HG02571 (cell line): ENCODE results near the gene ALOX5.
"Not testable (repeated sequence)": the region's sequence is repeated elsewhere in the genome, so short reads cannot be mapped to it uniquely, and the experiment has no call there.

Source experiments
- ATAC-seq: cut with Tn5 transposase; IDR thresholded peaks from one replicate; pipeline ENCODE4 v1.9.1; 2021; ENCODE audit warnings: mild to moderate bottlenecking, moderate library complexity; ENCODE audit not compliant: unreplicated experiment

Gene ALOX5

DNA sequence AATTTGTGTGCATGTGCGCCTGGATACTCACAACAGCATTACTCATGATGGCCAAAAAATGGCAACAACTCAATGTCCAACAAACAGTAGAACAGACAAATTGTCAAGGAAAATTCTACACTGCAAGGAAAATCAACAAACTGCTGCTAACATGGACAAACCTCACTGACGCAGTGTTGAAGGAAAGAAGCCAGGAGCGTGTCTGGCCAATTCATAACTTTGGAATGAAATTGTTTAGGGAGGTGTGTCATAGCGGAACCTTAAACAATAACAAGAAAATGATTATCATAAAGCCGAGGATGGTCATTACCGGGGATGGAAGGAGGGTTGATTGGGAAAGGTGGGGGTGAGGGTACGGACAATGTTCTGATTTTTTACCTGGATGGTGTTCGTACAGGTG lies 29.1 kb downstream of the ALOX5 start:
- no peak for ATAC-seq

- ATAC-seq, result no peak
Measured at GRCh38 chr10:45404087-45404769, 30.2 kb downstream of the ALOX5 start.

DNA sequence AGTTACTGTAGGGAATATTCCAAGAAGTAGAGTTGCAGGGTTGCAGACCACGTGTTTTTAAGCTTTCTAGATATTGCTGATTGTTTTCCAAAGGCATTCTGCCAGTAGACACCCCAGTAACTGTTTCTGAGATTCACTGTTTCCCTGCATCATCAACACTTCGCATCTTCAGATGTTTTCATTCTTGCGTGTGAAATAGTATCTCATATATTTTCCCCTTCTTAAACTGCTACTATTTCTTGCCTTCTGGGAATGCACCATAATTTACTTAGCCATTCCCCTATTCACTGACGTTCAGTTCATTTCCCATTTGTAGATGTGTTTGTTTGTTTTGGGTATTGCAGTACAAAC lies 30.7 kb downstream of the ALOX5 start:
- no peak for ATAC-seq

- ATAC-seq, result no peak
Measured at GRCh38 chr10:45407542-45407941, 33.5 kb downstream of the ALOX5 start.

DNA sequence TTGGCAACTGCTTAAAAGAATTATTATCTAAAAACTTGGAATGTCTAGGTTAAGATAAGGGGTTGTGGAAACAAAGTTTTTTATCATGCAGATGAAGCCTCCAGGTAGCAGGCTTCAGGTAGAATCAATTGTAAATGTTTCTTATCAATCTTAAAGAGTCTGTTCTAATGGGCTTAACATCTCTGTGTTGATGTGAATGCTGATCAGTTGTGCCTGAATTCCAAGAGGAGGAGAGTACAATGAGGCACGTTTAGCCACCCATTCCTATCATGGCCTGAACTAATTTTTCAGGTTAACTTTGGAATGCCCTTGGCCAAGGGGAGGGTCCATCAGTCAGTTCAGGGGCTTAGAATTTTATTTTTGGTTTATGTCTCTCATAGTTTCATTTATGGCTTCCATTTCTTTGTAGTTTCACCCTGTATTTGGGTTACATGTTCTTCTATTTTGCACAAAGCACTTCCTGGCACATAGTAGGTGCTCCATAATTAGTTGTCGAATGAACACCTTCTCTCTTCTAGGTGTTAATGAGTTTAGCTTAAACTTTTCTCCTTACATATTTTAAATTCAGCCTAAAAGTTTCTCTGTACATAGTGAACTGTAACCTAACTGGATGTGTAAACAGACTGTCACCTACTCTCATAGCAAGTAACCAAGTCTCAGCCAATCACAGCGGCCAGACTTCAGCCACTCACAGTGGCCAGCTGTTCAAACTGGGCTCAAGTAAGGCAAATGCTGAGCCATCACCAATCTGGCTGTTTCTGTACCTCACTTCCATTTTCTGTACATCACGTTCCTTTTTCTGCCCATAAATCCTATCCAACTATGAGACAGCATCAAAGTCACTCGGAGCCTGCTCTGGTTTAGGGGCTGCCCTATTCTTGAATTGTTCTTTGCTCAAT lies 34.7 kb downstream of the ALOX5 start:
- no peak for ATAC-seq

DNA sequence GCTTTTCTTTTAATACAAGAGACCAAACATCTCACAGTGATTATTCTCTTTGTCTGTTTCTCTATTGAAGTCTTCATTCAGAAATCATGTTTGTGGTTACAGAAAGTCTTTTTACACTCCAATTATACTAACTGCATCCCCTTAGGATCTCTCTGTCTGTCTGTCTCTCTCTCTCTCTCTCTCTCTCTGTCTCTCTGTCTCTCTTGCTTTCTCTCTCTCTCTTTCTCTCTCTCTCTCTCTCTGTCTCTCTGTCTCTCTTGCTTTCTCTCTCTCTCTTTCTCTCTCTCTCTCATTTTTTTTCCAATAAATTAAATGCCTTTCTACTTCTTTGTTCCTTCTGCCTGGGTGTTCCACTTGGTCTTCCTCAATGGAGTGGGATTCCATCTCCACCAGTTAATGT lies 35.3 kb downstream of the ALOX5 start:
- not testable (repeated sequence) for ATAC-seq

DNA sequence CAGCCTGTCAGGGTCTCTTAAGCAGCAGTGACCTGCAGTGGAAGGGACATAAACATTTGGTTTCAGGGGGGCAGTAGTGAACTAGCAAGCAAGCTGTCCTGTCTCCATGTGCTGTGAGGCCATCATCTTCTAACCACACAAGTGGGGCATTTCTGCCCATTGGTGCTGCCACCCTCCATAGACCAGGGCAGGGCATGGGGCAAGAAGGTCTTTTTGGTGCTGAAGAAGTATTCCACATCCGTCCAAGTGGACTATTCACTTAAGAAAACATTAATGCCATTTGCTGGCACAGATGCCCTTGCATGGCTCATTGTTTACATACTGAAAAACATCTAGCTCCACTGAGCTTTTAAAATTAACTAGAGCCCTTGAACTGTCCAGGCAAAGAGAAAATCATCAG lies 35.8 kb downstream of the ALOX5 start:
- no peak for ATAC-seq

GRCh38 chr10:45410489-45410806 lies 36.4 kb downstream of the ALOX5 start:
- ATAC-seq, result no peak

GRCh38 chr10:45410807-45411606 lies 37.0 kb downstream of the ALOX5 start:
- no peak for ATAC-seq

GRCh38 chr10:45411607-45411940 lies 37.6 kb downstream of the ALOX5 start:
- no peak for ATAC-seq

GRCh38 chr10:45415062-45415461 lies 41.0 kb downstream of the ALOX5 start:
- ATAC-seq, result not testable (repeated sequence)

DNA sequence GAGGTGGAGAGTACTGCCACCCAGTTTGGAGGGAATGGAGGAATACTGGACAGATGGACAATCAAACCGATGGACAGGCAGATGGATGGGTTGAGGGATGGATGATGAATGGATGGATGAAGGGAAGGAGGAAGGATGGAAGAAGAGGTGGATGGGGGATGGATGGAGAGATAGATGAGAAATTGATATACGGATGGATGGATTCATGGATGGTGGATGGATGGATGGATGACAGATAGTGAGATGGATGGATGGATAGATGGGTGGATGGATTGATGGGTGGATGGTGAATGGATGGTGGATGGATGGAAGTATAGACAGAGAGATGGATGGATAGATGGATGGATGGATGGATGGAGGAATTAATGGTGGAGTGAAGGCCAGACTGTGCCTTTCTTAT lies 42.6 kb downstream of the ALOX5 start:
- ATAC-seq, result no peak

DNA sequence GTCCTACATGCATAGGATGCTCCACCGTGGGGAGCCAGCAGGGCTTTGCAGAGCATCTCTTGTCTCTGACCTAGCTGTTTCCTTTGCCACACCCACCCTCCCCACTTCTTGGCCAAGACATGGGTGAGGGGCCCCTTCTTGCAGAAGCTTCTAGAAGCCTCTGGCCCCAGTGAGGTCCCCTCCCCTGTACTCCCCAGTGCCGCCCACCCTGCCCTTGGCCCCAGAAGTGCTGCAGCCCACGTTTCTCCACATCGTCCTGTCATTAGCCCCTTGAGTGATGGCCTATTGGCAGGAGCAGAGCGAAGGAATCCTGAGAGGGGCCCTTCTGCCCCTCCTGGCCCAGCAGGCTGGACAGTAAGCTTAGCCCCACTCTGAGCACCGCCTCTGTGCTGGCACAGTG lies 43.7 kb downstream of the ALOX5 start:
- ATAC-seq, result no peak

GRCh38 chr10:45418417-45418848 lies 44.4 kb downstream of the ALOX5 start:
- no peak for ATAC-seq

DNA sequence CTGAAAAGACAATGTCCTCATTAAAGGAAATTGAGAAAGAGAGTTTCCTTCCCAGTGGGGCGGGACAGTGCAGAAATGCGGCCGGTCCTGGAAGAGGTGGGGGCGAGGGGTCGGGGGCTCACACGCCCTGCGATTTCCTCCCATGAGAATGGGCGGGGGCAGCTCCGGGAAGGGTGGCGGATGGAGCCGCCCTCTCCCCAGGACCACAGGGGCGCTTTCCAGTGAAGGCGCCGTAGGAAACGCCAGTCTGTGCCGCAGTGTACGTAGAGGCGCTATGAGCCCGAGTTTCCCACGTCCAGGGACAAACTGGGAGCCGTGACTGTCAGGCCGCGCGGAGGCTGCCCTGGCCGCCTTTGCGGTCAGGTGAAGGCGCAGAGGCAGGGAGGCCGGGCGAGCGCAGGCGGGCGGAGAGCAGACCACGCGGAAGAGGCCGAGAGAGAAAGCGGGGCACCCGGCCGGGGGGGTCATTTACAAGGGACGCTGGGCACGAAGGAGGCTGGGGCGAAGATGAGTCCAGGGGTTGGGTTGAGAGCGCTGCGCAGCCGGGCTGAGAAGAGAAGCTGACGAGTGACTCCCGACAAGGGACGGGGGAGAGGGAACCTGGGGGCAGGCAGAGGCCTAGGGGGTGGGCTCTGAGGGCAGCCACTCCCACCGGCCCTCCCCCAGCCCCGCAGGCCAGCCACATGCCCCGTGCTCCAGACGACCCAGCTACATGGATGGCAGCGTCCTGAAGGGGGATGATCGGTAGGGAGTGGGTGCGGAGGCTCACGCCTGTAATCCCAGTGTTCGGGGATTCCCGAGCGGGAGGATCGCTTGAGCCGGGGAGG lies 45.0 kb downstream of the ALOX5 start:
- peak; percentile 46 for ATAC-seq

GRCh38 chr10:45419676-45420025 lies 45.6 kb downstream of the ALOX5 start:
- ATAC-seq, result no peak

DNA sequence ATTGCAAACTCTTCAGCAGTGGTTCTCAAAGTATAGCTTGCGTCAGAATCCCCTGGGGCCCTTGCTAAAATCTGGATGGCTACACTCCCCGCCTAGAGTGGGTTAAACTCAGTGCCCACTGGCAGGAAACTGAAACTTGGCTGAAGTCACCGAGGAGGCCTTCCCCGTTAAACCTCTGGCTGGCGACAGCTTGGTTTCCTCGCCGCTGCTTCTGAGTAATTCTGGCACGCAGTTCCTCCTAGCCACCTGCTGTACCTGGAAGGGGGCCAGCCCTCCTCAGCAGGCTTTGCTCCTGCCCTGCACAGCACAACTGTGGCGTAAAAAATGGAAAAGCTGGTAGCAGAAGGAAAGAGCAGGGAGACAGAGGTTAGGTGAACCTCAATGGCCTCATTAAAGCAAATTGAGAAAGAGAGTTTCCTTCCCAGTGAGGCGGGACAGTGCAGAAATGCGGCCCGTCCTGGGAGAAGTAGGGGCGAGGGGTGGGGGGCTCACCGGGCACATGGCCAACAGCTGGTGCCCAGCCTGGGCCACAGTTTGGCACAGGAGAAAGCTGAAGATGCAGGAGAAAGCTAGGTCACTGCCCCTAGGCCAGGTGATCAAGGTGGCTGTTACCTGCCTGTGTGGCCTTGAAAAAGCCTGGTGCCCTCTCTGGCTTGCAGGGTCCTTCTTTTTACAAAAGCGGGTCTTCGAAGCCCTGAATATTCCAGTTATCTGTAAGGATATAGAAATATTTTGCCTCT lies 46.6 kb downstream of the ALOX5 start:
- peak; percentile 67 for ATAC-seq

DNA sequence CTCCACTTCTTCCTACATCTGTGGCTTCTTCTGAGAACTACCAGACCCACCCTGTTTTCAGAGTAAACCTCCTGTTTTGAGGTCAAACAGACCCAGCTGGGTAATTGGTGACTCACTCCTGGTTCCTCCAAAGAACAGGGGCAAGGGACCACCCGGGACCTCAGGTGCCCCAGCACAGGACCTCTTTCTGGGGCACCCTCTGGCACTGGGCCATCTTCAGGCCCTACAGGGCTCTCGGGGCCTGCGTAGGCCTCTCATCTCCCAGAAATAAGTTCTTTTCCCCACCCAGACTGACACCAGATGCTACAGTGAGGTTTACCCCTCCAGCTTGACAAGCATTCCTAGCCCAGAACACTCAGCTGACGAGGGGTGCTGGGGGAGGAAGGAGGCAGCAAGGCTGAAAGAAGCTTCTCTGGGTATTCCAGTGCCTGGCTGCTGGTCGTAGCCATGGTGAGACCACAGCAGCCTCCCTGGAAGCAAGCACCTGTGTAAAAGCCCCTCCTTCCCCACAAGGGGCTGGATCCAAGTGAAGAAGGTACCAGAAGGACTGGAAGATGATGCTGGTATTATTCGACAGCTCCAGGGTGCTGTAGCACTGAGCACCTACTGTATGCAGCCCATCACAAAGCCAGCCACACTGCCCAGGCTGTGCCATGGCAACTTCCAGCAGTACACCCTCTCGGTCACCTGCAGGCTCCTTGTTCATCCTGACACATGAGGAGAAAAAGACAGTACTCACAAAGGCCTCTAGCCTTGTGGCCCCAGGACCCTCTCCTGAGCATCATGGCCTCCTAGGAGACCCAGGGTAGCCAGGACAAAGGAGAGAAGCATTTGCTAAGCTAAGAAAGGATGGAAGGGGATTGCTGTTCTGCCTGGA lies 47.4 kb downstream of the ALOX5 start:
- no peak for ATAC-seq

- ATAC-seq, result no peak
Measured at GRCh38 chr10:45422207-45422865, 48.3 kb downstream of the ALOX5 start.
